ENCODE data around the gene ZNRF2. TPM values are rescaled to one million over a fixed set of nuclear protein-coding genes. Genes with fewer than 3 reads are reported as not detected.

ZNRF2 gene
- total and polyA plus RNA-seq, 2 donors (not counting 3 experiments of a cell fraction or from before 2014, with no cell fraction given) = 1.4 to 5.9 TPM

DNA sequence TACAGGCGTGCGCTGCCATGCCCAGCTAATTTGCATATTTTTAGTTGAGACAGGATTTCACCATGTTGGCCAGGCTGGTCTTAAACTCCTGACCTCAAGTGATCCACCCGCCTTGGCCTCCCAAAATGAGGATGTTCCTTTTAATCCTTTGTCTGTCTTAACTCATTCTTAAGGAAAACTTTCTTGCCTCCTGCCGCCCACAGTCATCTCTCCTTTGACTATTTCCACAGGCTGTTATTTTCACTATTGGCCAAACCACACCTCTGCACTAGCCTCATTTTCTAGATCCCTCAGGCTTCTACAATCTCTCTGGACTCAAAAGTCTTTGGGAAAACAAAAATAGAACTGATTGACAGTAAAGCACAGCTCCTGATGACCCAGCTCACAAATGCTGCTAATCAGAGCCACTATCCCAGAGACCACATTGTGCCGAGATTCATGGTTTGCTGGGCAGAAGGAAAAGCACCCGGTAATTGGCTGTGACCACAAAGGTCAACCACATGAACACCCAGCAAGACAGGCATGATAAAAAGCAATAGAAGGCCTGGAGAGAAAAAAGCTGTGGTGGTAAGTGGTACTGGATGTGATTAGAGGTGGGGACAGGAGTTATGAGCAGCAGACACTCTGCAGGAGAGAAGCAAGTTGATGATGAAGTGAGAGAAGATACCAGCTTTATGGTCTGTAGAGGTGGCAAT, 44.1 kb upstream of the ZNRF2 start:
- intact Hi-C loops (cut with micrococcal nuclease) (no loop called here), dilution Hi-C loops (cut with MboI; ENCODE audit: extremely low pct_ligation_motif_present, low sequenced_read_pairs) (no loop called here)
- no peaks in the 10 kb centered on the region for H3K9me3 ChIP-seq (replicated peaks; ENCODE audit: control insufficient read depth, insufficient read depth, low read length)
- no peak overlapping the region for H3K27ac ChIP-seq (ENCODE audit: insufficient read depth, low read depth, low read length)
- no peak overlapping the region for H3K9ac ChIP-seq (replicated peaks; ENCODE audit: extremely low read depth, insufficient read depth, low read length)
- no peak overlapping the region for H3K4me2 ChIP-seq (ENCODE audit: insufficient read depth, low read length)
- H3K4me1 ChIP-seq (ENCODE audit: control insufficient read depth, extremely low read depth, insufficient read depth, low read length) = no peaks in the 10 kb centered on the region
- no TSS peak for BruUV-seq (replicated peaks)
- no peak overlapping the region for H2AFZ ChIP-seq (ENCODE audit: low read depth, low read length)
- POLR2A ChIA-PET = no interaction called here
- H3K79me2 ChIP-seq (ENCODE audit: control insufficient read depth, insufficient read depth, low read length) = no peaks in the 10 kb centered on the region
- peaks cover 3 to 4% of the 10 kb centered on the region in 2 experiments for H3K27me3 ChIP-seq (ENCODE audit: control insufficient read depth in 2 of 2, insufficient read depth in 2 of 2, low read length in 2 of 2)
- H3K36me3 ChIP-seq (ENCODE audit: control insufficient read depth in 2 of 2, extremely low read depth in 1 of 2, insufficient read depth in 2 of 2, low read length in 2 of 2) = no peaks in the 10 kb centered on the region
- no peak for DNase-seq (ENCODE audit: low read depth, low spot score)
- no peak for FAIRE-seq
- H3K4me3 ChIP-seq (replicated peaks in 1 of 3; ENCODE audit: insufficient read depth in 1 of 3, low read depth in 1 of 3, low read length in 3 of 3) = no peak overlapping the region
- no peaks in the 10 kb centered on the region for H3K9me1 ChIP-seq (replicated peaks; ENCODE audit: control insufficient read depth, extremely low read depth, insufficient read depth, low read length)
- H4K20me1 ChIP-seq (replicated peaks; ENCODE audit: control insufficient read depth, extremely low read depth, insufficient read depth, low read length) = no peaks in the 10 kb centered on the region
- no peak for TF ChIP-seq POLR2A (IDR thresholded peaks at IDR 0.05; ENCODE audit: low read depth, low read length)
- TF ChIP-seq CTCF (IDR thresholded peaks at IDR 0.05; ENCODE audit: extremely low read depth in 1 of 2, insufficient read depth in 1 of 2, low read depth in 1 of 2, low read length in 2 of 2) = no peak
- TF ChIP-seq JUN (IDR thresholded peaks at IDR 0.05; ENCODE audit: borderline replicate concordance, insufficient read depth, insufficient read length, low read depth) = no peak
- TF ChIP-seq GATA2 (IDR thresholded peaks at IDR 0.05; ENCODE audit: insufficient read depth, insufficient read length, low read depth, low read length) = no peak
- TF ChIP-seq POLR2AphosphoS5 (IDR thresholded peaks at IDR 0.05; ENCODE audit: insufficient read depth, low read depth, low read length) = no peak
- no peak for TF ChIP-seq MAX (IDR thresholded peaks at IDR 0.05; ENCODE audit: insufficient read depth, insufficient read length)
- TF ChIP-seq EZH2 (IDR thresholded peaks at IDR 0.05; ENCODE audit: borderline replicate concordance, low read depth, low read length, severe bottlenecking) = no peak
- no peak for TF ChIP-seq MYC (IDR thresholded peaks at IDR 0.05; ENCODE audit: low read depth, low read length)
- TF ChIP-seq FOS (IDR thresholded peaks at IDR 0.05; ENCODE audit: borderline replicate concordance, insufficient read depth, low read length) = no peak
- CTCF ChIA-PET = no interaction called here

Data from endothelial cell of umbilical vein (primary cell).